ENCODE data around the gene ZEB2. TPM values are rescaled to one million over a fixed set of nuclear protein-coding genes. Genes with fewer than 3 reads are reported as not detected.

Gene ZEB2
- total and polyA plus RNA-seq, 10 of the 15 experiments (the other 5 are each of a cell fraction or from before 2014, with no cell fraction given), result 0.14 to 3.2 (median 0.84) TPM

DNA sequence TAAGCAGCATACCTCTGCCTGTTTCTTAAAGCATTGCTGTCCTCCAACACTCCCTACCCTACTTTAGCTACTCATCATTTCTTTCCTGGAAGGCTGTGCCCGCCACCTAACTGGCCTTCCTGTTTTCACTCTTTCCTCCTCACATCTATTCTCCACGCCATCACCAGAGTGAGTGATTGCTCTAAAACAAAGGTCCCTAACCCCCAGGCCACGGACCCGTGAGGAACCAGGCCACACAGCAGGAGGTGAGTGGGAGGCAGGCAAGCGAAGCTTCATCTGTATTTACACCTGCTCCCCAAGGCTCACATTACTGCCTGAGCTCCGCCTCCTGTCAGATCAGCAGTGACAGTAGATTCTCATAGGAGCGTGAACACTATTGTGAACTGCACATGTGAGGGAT lies 13.3 kb upstream of the ZEB2 start:
- POLR2A ChIA-PET, result no interaction called here
- BruUV-seq (replicated peaks), result no TSS peak
- CTCF ChIA-PET, result no interaction called here
- TF ChIP-seq ZNF24 (IDR thresholded peaks at IDR 0.05), result no peak
- TF ChIP-seq, protein P1, sequence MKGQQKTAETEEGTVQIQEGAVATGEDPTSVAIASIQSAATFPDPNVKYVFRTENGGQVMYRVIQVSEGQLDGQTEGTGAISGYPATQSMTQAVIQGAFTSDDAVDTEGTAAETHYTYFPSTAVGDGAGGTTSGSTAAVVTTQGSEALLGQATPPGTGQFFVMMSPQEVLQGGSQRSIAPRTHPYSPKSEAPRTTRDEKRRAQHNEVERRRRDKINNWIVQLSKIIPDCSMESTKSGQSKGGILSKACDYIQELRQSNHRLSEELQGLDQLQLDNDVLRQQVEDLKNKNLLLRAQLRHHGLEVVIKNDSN (IDR thresholded peaks at IDR 0.05; ENCODE audit: borderline replicate concordance, extremely low read length, insufficient read depth, low read depth, low read length), result no peak
- no peak for TF ChIP-seq CHD4 (IDR thresholded peaks at IDR 0.05)
- TF ChIP-seq, protein P2, sequence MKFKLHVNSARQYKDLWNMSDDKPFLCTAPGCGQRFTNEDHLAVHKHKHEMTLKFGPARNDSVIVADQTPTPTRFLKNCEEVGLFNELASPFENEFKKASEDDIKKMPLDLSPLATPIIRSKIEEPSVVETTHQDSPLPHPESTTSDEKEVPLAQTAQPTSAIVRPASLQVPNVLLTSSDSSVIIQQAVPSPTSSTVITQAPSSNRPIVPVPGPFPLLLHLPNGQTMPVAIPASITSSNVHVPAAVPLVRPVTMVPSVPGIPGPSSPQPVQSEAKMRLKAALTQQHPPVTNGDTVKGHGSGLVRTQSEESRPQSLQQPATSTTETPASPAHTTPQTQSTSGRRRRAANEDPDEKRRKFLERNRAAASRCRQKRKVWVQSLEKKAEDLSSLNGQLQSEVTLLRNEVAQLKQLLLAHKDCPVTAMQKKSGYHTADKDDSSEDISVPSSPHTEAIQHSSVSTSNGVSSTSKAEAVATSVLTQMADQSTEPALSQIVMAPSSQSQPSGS (IDR thresholded peaks at IDR 0.05; ENCODE audit: low read length), result no peak
- TF ChIP-seq, protein P3, sequence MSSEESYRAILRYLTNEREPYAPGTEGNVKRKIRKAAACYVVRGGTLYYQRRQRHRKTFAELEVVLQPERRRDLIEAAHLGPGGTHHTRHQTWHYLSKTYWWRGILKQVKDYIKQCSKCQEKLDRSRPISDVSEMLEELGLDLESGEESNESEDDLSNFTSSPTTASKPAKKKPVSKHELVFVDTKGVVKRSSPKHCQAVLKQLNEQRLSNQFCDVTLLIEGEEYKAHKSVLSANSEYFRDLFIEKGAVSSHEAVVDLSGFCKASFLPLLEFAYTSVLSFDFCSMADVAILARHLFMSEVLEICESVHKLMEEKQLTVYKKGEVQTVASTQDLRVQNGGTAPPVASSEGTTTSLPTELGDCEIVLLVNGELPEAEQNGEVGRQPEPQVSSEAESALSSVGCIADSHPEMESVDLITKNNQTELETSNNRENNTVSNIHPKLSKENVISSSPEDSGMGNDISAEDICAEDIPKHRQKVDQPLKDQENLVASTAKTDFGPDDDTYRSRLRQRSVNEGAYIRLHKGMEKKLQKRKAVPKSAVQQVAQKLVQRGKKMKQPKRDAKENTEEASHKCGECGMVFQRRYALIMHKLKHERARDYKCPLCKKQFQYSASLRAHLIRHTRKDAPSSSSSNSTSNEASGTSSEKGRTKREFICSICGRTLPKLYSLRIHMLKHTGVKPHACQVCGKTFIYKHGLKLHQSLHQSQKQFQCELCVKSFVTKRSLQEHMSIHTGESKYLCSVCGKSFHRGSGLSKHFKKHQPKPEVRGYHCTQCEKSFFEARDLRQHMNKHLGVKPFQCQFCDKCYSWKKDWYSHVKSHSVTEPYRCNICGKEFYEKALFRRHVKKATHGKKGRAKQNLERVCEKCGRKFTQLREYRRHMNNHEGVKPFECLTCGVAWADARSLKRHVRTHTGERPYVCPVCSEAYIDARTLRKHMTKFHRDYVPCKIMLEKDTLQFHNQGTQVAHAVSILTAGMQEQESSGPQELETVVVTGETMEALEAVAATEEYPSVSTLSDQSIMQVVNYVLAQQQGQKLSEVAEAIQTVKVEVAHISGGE (CRISPR knock-in tag; IDR thresholded peaks at IDR 0.05), result no peak
- TF ChIP-seq SUPT20H (IDR thresholded peaks at IDR 0.05; ENCODE audit: borderline replicate concordance, control insufficient read depth, low read depth, low read length), result no peak
- TF ChIP-seq, protein P4, sequence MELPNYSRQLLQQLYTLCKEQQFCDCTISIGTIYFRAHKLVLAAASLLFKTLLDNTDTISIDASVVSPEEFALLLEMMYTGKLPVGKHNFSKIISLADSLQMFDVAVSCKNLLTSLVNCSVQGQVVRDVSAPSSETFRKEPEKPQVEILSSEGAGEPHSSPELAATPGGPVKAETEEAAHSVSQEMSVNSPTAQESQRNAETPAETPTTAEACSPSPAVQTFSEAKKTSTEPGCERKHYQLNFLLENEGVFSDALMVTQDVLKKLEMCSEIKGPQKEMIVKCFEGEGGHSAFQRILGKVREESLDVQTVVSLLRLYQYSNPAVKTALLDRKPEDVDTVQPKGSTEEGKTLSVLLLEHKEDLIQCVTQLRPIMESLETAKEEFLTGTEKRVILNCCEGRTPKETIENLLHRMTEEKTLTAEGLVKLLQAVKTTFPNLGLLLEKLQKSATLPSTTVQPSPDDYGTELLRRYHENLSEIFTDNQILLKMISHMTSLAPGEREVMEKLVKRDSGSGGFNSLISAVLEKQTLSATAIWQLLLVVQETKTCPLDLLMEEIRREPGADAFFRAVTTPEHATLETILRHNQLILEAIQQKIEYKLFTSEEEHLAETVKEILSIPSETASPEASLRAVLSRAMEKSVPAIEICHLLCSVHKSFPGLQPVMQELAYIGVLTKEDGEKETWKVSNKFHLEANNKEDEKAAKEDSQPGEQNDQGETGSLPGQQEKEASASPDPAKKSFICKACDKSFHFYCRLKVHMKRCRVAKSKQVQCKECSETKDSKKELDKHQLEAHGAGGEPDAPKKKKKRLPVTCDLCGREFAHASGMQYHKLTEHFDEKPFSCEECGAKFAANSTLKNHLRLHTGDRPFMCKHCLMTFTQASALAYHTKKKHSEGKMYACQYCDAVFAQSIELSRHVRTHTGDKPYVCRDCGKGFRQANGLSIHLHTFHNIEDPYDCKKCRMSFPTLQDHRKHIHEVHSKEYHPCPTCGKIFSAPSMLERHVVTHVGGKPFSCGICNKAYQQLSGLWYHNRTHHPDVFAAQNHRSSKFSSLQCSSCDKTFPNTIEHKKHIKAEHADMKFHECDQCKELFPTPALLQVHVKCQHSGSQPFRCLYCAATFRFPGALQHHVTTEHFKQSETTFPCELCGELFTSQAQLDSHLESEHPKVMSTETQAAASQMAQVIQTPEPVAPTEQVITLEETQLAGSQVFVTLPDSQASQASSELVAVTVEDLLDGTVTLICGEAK (IDR thresholded peaks at IDR 0.05; ENCODE audit: borderline replicate concordance), result no peak
- TF ChIP-seq CHD2 (IDR thresholded peaks at IDR 0.05; ENCODE audit: borderline replicate concordance, low read depth, low read length), result no peak
- no peak for TF ChIP-seq FOXK2 (IDR thresholded peaks at IDR 0.05)
- no peak for TF ChIP-seq TARDBP (IDR thresholded peaks at IDR 0.05; ENCODE audit: borderline replicate concordance)
- TF ChIP-seq HCFC1 (IDR thresholded peaks at IDR 0.05; ENCODE audit: low read length), result no peak
- TF ChIP-seq LARP7 (IDR thresholded peaks at IDR 0.05), result no peak
- no peak for TF ChIP-seq HDAC6 (IDR thresholded peaks at IDR 0.05; ENCODE audit: unreplicated experiment)
- TF ChIP-seq ZNF384 (IDR thresholded peaks at IDR 0.05; ENCODE audit: borderline replicate concordance, low read depth, low read length), result no peak
- TF ChIP-seq WRNIP1 (IDR thresholded peaks at IDR 0.05; ENCODE audit: borderline replicate concordance, low read depth, low read length), result no peak
- Histone ChIP-seq H3K9me3 (replicated peaks; ENCODE audit: control insufficient read depth, insufficient read depth, low read length) (no peaks in the 10 kb centered on the region), H3K4me2 (ENCODE audit: control insufficient read depth, insufficient read depth) (no peak overlapping the region), H4K20me1 (ENCODE audit: control insufficient read depth, insufficient read depth) (no peaks in the 10 kb centered on the region), H2AFZ (ENCODE audit: control insufficient read depth, low read depth, low read length) (no peak overlapping the region), H3K36me3 (ENCODE audit: control insufficient read depth in 2 of 2, insufficient read depth in 2 of 2, low read length in 1 of 2) (no peaks in the 10 kb centered on the region), H3K27ac (ENCODE audit: control insufficient read depth, insufficient read depth) (no peak overlapping the region), H3K27me3 (replicated peaks in 1 of 2; ENCODE audit: control insufficient read depth in 2 of 2, insufficient read depth in 2 of 2, low read length in 1 of 2) (no peaks in the 10 kb centered on the region; a peak in 3 of 4 replicates), H3K4me3 (no peak overlapping the region), H3K79me2 (ENCODE audit: control insufficient read depth, insufficient read depth, low read length) (no peaks in the 10 kb centered on the region), H3K9ac (ENCODE audit: control insufficient read depth, insufficient read depth, low read length) (no peak overlapping the region), H3K4me1 (ENCODE audit: control insufficient read depth, insufficient read depth, low read length) (no peaks in the 10 kb centered on the region)
- 35% methylated on average over 7 of the region's 7 CpGs for WGBS (ENCODE audit: insufficient coverage, insufficient replicate concordance, low lambda C conversion rate, missing lambda C conversion rate)
- SMC1A ChIA-PET (ENCODE audit: uncharacterized antibody, unreplicated experiment), result interaction anchor here (1.0 to 1.6 kb wide), 2 partner anchors 41 to 84 kb away, joined by 3 read pairs; no protein-coding TSS in a partner anchor
- FAIRE-seq (no peak), ATAC-seq (no peak), DNase-seq (ENCODE audit: low read depth, low spot score) (no peak)
- in situ Hi-C loops (cut with MboI), result no loop called here
- intact Hi-C loops (cut with micrococcal nuclease; ENCODE audit: unreplicated experiment), result no loop called here
- RAD21 ChIA-PET (ENCODE audit: unreplicated experiment), result no interaction called here

Measured in GM12878 (cell line).